HepG2 (cell line): ENCODE data around the gene PALM3. TPM values are rescaled to one million over a fixed set of nuclear protein-coding genes. Genes with fewer than 3 reads are reported as not detected.

Experiments used
- HCFC1 ChIP-seq: fragments of 150-350 bp; IDR thresholded peaks from 2 replicates; pipeline ENCODE4 v1.6.1; 2014; ENCODE audit warnings: low read depth, low read length
- IRX3 ChIP-seq: sonication (generic); formaldehyde crosslinking; IDR thresholded peaks from 2 replicates; pipeline ENCODE4 v1.8.1; 2023; ENCODE audit warnings: mild to moderate bottlenecking, low read depth, missing genetic modification reagents, borderline replicate concordance
- JUND ChIP-seq: sonication (generic); formaldehyde crosslinking; IDR thresholded peaks from 2 replicates; pipeline ENCODE4 v1.8.0; 2022; ENCODE audit warnings: mild to moderate bottlenecking, missing genetic modification reagents
- NCOA2 ChIP-seq: sonication (generic); formaldehyde crosslinking; IDR thresholded peaks from 2 replicates; pipeline ENCODE4 v1.8.0; 2022; ENCODE audit warnings: inconsistent platforms
- NCOR1 ChIP-seq: fragments of 200-600 bp; sonication (generic); IDR thresholded peaks from 2 replicates; pipeline ENCODE4 v1.7.0; 2017; ENCODE audit warnings: antibody characterized with exemption, low read length, borderline replicate concordance
- SOX5 ChIP-seq: IDR thresholded peaks from 2 replicates; pipeline ENCODE4 v1.6.1; 2016; ENCODE audit warnings: borderline replicate concordance
- SRSF1 ChIP-seq: fragments of 200-400 bp; formaldehyde crosslinking; optimal IDR thresholded peaks from 2 replicates; pipeline ENCODE3; 2017; ENCODE audit warnings: mild to moderate bottlenecking, low read depth, low read length, moderate library complexity
- TMF1 ChIP-seq: sonication (generic); formaldehyde crosslinking; IDR thresholded peaks from 2 replicates; pipeline ENCODE4 v1.8.1; 2022; ENCODE audit warnings: low read depth, missing genetic modification reagents
- TOPORS ChIP-seq: sonication (generic); formaldehyde crosslinking; IDR thresholded peaks from 2 replicates; pipeline ENCODE4 v1.8.0; 2023; ENCODE audit warnings: mild to moderate bottlenecking, missing genetic modification reagents
- ZFP36 ChIP-seq: fragments of 150-350 bp; IDR thresholded peaks from 2 replicates; pipeline ENCODE4 v1.6.1; 2018; ENCODE audit warnings: borderline replicate concordance, low read length, low read depth; ENCODE audit not compliant: partially characterized antibody
- ZFP36L1 ChIP-seq: sonication (generic); formaldehyde crosslinking; IDR thresholded peaks from 2 replicates; pipeline ENCODE4 v1.8.0; 2022; ENCODE audit warnings: mild to moderate bottlenecking, missing genetic modification reagents, moderate library complexity
- ZNF331 ChIP-seq: sonication (generic); formaldehyde crosslinking; IDR thresholded peaks from 2 replicates; pipeline ENCODE4 v1.4.0; 2020; ENCODE audit warnings: missing genetic modification reagents
- ZNF350 ChIP-seq: sonication (generic); formaldehyde crosslinking; IDR thresholded peaks from 2 replicates; pipeline ENCODE4 v1.4.0; 2020; ENCODE audit warnings: mild to moderate bottlenecking, low read depth, missing genetic modification reagents, borderline replicate concordance
- ZNF354B ChIP-seq: sonication (generic); formaldehyde crosslinking; IDR thresholded peaks from 2 replicates; pipeline ENCODE4 v1.8.0; 2022; ENCODE audit warnings: mild to moderate bottlenecking, missing genetic modification reagents
- ZNF792 ChIP-seq: IDR thresholded peaks from 2 replicates; pipeline ENCODE4 v1.6.1; 2016
- ZNF83 ChIP-seq: sonication (generic); formaldehyde crosslinking; IDR thresholded peaks from 2 replicates; pipeline ENCODE4 v1.4.0; 2020; ENCODE audit warnings: missing genetic modification reagents, mild to moderate bottlenecking, borderline replicate concordance
- polyA plus RNA-seq, 8 experiments: library from polyadenylated mRNA; depleted of rRNA in 3 of 8; stranded (reverse) in 7 of 8; unstranded in 1 of 8; fragments of >200 nt; fragmentation: Illumina TruSeq in 4 of 8; extraction: Trizol in 4 of 8; gene quantifications; 2 replicates each; pipeline versions ENCODE4 v1.2.1 to v1.2.3, GENCODE V29; 2011 to 2016; ENCODE audit warnings: low read depth in 4 of 8, missing spikeins in 1 of 8, mixed read lengths in 1 of 8; ENCODE audit not compliant: insufficient read depth in 1 of 8
- total RNA-seq, 5 experiments: library from RNA; depleted of rRNA; stranded (reverse); fragments of >200 nt; fragmentation: Illumina TruSeq; extraction: Trizol; gene quantifications; 2 replicates each; pipeline ENCODE4 v1.2.3, GENCODE V29; 2016; ENCODE audit warnings: low read depth in 1 of 5
- TF ChIP-seq, protein P1 (sequence below): sonication (generic); formaldehyde crosslinking; IDR thresholded peaks from 2 replicates; pipeline ENCODE4 v1.8.1; 2023; ENCODE audit warnings: mild to moderate bottlenecking, missing genetic modification reagents
- TF ChIP-seq, protein P2 (sequence below): sonication (generic); formaldehyde crosslinking; IDR thresholded peaks from 2 replicates; pipeline ENCODE4 v1.4.0; 2020; ENCODE audit warnings: mild to moderate bottlenecking, missing genetic modification reagents
- TF ChIP-seq, protein P3 (sequence below): sonication (generic); formaldehyde crosslinking; IDR thresholded peaks from 2 replicates; pipeline ENCODE4 v1.5.1; 2020; ENCODE audit warnings: mild to moderate bottlenecking, missing genetic modification reagents
- TF ChIP-seq, protein P4 (sequence below): sonication (generic); formaldehyde crosslinking; IDR thresholded peaks from 2 replicates; pipeline ENCODE4 v1.8.1; 2023; ENCODE audit warnings: mild to moderate bottlenecking, missing genetic modification reagents, borderline replicate concordance
- TF ChIP-seq, protein P5 (sequence below): sonication (generic); formaldehyde crosslinking; IDR thresholded peaks from 2 replicates; pipeline ENCODE4 v1.9.0; 2021; ENCODE audit warnings: missing genetic modification reagents, borderline replicate concordance

The PALM3 gene
- total and polyA plus RNA-seq, 2 of the 13 experiments (the other 11 are each of a cell fraction or from before 2014, with no cell fraction given), result 0.79 to 2.4 TPM

DNA sequence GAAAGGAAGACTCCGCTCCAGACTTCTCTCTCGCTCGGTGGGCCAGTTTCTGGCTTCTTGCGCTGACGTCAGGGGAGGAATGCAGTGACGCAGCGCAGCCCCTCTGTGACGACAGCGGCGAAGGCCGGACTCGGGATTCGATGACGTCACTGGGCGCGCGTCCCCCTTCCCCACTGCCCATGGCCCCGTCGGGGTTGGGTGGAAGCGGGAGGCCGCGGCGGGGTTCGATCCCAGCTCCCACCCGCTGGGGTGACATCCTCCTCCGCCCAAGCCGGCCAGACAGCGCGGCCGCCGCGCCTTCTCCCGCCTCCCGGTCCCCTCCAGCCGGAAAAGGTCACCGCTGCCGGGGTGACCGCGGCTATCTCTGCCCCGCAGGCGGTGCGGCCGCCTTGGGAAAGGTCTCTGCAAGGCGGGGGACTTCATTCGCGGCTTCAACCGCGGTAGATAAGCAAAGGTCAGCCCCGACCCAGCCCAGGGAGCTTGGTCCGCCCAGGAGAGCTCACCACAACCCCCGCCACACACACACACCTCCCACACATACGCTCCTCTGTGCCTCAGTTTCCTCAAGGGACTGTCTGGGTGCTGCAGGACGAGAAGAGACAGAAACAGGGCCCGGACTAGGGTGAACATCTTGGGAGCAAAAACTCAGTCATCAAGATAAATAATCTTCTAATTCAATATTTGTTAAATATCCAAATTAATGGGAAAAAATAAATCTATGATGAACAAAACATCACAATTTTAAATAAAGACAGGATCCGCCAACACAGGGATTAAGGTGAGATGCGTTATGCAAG, 54.9 kb downstream of the PALM3 start (continued):
- TF ChIP-seq ZNF792 (CRISPR knock-in tag) (peak; percentile 84; the same call in 1 of the 2 replicates), ZFP36 (no peak), ZNF354B (CRISPR knock-in tag) (peak; percentile 90; the same call in 1 of the 2 replicates), IRX3 (CRISPR knock-in tag) (peak; percentile 36; the same call in 1 of the 2 replicates), TOPORS (CRISPR knock-in tag) (no peak), ZNF350 (peak; percentile 79), SOX5 (CRISPR knock-in tag) (0 out of 2 replicates have a peak, but pooled peaks have one; percentile 33), HCFC1 (no peak), JUND (CRISPR knock-in tag) (peak; percentile 99), SRSF1 (no peak), NCOR1 (peak; percentile 33; the same call in 1 of the 2 replicates), ZNF83 (CRISPR knock-in tag) (peak; percentile 78; the same call in 1 of the 2 replicates), TMF1 (peak; percentile 65; the same call in 1 of the 2 replicates), ZNF331 (peak; percentile 64; the same call in 1 of the 2 replicates), NCOA2 (peak; percentile 26; the same call in 1 of the 2 replicates), ZFP36L1 (CRISPR knock-in tag) (0 out of 2 replicates have a peak, but pooled peaks have one; percentile 40)
- TF ChIP-seq, protein P1, sequence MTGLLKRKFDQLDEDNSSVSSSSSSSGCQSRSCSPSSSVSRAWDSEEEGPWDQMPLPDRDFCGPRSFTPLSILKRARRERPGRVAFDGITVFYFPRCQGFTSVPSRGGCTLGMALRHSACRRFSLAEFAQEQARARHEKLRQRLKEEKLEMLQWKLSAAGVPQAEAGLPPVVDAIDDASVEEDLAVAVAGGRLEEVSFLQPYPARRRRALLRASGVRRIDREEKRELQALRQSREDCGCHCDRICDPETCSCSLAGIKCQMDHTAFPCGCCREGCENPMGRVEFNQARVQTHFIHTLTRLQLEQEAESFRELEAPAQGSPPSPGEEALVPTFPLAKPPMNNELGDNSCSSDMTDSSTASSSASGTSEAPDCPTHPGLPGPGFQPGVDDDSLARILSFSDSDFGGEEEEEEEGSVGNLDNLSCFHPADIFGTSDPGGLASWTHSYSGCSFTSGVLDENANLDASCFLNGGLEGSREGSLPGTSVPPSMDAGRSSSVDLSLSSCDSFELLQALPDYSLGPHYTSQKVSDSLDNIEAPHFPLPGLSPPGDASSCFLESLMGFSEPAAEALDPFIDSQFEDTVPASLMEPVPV (CRISPR knock-in tag), result 0 out of 2 replicates have a peak, but pooled peaks have one; percentile 67
- TF ChIP-seq, protein P2, sequence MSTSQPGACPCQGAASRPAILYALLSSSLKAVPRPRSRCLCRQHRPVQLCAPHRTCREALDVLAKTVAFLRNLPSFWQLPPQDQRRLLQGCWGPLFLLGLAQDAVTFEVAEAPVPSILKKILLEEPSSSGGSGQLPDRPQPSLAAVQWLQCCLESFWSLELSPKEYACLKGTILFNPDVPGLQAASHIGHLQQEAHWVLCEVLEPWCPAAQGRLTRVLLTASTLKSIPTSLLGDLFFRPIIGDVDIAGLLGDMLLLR, result 0 out of 2 replicates have a peak, but pooled peaks have one; percentile 59
- TF ChIP-seq, protein P3, sequence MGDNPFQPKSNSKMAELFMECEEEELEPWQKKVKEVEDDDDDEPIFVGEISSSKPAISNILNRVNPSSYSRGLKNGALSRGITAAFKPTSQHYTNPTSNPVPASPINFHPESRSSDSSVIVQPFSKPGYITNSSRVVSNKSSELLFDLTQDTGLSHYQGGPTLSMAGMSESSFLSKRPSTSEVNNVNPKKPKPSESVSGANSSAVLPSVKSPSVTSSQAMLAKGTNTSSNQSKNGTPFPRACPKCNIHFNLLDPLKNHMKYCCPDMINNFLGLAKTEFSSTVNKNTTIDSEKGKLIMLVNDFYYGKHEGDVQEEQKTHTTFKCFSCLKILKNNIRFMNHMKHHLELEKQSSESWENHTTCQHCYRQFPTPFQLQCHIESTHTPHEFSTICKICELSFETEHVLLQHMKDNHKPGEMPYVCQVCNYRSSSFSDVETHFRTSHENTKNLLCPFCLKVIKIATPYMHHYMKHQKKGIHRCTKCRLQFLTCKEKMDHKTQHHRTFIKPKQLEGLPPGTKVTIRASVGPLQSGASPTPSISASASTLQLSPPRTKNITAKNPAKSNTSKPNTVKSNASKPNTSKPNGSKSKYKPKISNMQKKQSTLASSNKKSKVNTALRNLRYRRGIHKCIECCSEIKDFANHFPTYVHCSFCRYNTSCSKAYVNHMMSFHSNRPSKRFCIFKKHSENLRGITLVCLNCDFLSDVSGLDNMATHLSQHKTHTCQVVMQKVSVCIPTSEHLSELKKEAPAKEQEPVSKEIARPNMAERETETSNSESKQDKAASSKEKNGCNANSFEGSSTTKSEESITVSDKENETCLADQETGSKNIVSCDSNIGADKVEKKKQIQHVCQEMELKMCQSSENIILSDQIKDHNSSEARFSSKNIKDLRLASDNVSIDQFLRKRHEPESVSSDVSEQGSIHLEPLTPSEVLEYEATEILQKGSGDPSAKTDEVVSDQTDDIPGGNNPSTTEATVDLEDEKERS (CRISPR knock-in tag), result peak; percentile 45; the same call in 1 of the 2 replicates
- TF ChIP-seq, protein P4, sequence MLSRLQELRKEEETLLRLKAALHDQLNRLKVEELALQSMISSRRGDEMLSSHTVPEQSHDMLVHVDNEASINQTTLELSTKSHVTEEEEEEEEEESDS (CRISPR knock-in tag), result 0 out of 2 replicates have a peak, but pooled peaks have one; percentile 70
- TF ChIP-seq, protein P5, sequence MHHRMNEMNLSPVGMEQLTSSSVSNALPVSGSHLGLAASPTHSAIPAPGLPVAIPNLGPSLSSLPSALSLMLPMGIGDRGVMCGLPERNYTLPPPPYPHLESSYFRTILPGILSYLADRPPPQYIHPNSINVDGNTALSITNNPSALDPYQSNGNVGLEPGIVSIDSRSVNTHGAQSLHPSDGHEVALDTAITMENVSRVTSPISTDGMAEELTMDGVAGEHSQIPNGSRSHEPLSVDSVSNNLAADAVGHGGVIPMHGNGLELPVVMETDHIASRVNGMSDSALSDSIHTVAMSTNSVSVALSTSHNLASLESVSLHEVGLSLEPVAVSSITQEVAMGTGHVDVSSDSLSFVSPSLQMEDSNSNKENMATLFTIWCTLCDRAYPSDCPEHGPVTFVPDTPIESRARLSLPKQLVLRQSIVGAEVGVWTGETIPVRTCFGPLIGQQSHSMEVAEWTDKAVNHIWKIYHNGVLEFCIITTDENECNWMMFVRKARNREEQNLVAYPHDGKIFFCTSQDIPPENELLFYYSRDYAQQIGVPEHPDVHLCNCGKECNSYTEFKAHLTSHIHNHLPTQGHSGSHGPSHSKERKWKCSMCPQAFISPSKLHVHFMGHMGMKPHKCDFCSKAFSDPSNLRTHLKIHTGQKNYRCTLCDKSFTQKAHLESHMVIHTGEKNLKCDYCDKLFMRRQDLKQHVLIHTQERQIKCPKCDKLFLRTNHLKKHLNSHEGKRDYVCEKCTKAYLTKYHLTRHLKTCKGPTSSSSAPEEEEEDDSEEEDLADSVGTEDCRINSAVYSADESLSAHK (CRISPR knock-in tag), result no peak
